ENCODE data around the gene BICDL1.

DNA sequence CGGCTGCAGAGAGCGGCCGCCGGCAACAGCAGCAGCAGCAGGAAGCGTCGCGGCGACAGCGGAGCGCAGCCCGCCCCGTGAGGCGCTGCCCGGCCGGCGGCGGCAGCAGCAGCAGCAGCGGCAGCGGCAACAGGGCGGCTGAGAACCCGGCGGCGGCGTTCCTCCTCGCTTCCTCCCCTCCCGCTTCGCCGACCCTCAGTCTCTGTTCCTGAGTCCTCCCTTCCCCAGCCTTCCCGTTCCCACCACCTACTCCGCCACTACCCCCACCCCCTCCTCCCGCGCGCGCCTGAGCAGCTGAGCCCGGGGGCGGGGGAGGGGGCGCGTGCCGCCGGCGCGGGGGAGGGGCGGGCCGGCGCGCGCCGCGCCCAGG is 310 bp downstream of the BICDL1 start:
- TF ChIP-seq EZH2phosphoT487 (conservative IDR thresholded peaks at IDR 0.05; ENCODE audit: low read length) = no peak
- no peak for TF ChIP-seq CTCF (IDR thresholded peaks at IDR 0.05; ENCODE audit: insufficient read depth, low read length, poor library complexity, severe bottlenecking)
